HUES48 (cell line): ENCODE data around the gene DMRT1.
"Not testable (repeated sequence)": the region's sequence is repeated elsewhere in the genome, so short reads cannot be mapped to it uniquely, and the experiment has no call there.

ENCODE experiments used
- H3K27ac ChIP-seq: one replicate; pipeline ENCODE4 v1.7.0; 2013; ENCODE audit warnings: low read depth, low read length, inconsistent platforms
- H3K27me3 ChIP-seq: 2 replicates; pipeline ENCODE4 v1.6.1; 2013; ENCODE audit warnings: mild to moderate bottlenecking, low read length; ENCODE audit not compliant: control insufficient read depth, insufficient read depth
- H3K36me3 ChIP-seq: 2 replicates; pipeline ENCODE4 v1.6.1; 2013; ENCODE audit warnings: low read length; ENCODE audit not compliant: control insufficient read depth, insufficient read depth
- H3K4me1 ChIP-seq: 2 replicates; pipeline ENCODE4 v1.6.1; 2013; ENCODE audit warnings: mild to moderate bottlenecking, low read length; ENCODE audit not compliant: control insufficient read depth, insufficient read depth
- H3K4me3 ChIP-seq: 2 replicates; pipeline ENCODE4 v1.5.1; 2013; ENCODE audit warnings: mild to moderate bottlenecking, low read depth, low read length
- H3K9ac ChIP-seq: 2 replicates; pipeline ENCODE4 v1.6.1; 2013; ENCODE audit warnings: mild to moderate bottlenecking, low read depth, low read length, moderate library complexity
- H3K9me3 ChIP-seq: 2 replicates; pipeline ENCODE4 v1.6.1; 2013; ENCODE audit warnings: low read length; ENCODE audit not compliant: control insufficient read depth, insufficient read depth

Gene DMRT1

GRCh38 chr9:861525-861924, 20.0 kb downstream of the DMRT1 start:
- not testable (repeated sequence) for H3K4me1 ChIP-seq

GRCh38 chr9:875119-875962, 33.8 kb downstream of the DMRT1 start:
- Histone ChIP-seq H3K36me3 (no peaks in the 10 kb centered on the region), H3K9ac (no peak overlapping the region), H3K4me3 (no peak overlapping the region), H3K4me1 (no peaks in the 10 kb centered on the region), H3K9me3 (no peaks in the 10 kb centered on the region), H3K27me3 (no peaks in the 10 kb centered on the region), H3K27ac (no peak overlapping the region)

More at GRCh38 chr9:861525-861924, 20.0 kb downstream of the DMRT1 start:
- H3K27me3 ChIP-seq, H3K9ac ChIP-seq, H3K36me3 ChIP-seq, H3K9me3 ChIP-seq, H3K4me3 ChIP-seq, H3K27ac ChIP-seq: not testable (repeated sequence)

- no peaks in the 10 kb centered on the region for H3K36me3 ChIP-seq
- H3K9me3 ChIP-seq = no peaks in the 10 kb centered on the region
- no peak overlapping the region for H3K27ac ChIP-seq
Observed at GRCh38 chr9:876425-876824, 34.9 kb downstream of the DMRT1 start.

GRCh38 chr9:878239-878638, 36.7 kb downstream of the DMRT1 start:
- H3K27me3 ChIP-seq = 0 out of 2 replicates have a peak, but pooled peaks cover 4% of the 10 kb centered on the region

More at GRCh38 chr9:876425-876824, 34.9 kb downstream of the DMRT1 start:
- H3K4me1 ChIP-seq = no peaks in the 10 kb centered on the region
- no peaks in the 10 kb centered on the region for H3K27me3 ChIP-seq
- no peak overlapping the region for H3K9ac ChIP-seq
- no peak overlapping the region for H3K4me3 ChIP-seq

DNA sequence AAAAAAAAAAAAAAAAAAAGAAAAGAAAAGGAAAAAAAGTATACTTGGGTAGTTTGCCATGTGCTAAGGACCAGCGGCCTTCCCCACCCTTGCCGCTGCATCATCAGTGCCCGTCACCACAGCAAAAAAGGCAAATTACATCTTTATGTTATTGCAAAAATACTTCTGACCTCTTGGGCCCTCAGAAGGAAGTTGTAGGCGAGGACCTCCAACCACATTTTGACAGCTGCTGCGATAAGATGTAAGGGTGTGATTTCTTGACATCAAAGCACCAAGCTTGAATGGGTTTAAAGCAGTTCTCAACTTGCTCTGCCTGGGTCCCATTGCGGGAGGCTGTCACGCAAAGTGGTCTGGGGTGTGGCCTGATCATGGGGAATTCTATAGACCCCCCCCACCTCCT, 39.2 kb downstream of the DMRT1 start:
- Histone ChIP-seq H3K36me3 (no peaks in the 10 kb centered on the region), H3K9me3 (no peaks in the 10 kb centered on the region), H3K4me1 (no peaks in the 10 kb centered on the region), H3K27me3 (0 out of 2 replicates have a peak, but pooled peaks cover 4% of the 10 kb centered on the region), H3K9ac (no peak overlapping the region), H3K4me3 (no peak overlapping the region), H3K27ac (no peak overlapping the region)

More at GRCh38 chr9:878239-878638, 36.7 kb downstream of the DMRT1 start:
- H3K9ac ChIP-seq = no peak overlapping the region
- H3K4me3 ChIP-seq = no peak overlapping the region
- H3K27ac ChIP-seq = no peak overlapping the region
- no peaks in the 10 kb centered on the region for H3K9me3 ChIP-seq
- H3K4me1 ChIP-seq = no peaks in the 10 kb centered on the region
- no peaks in the 10 kb centered on the region for H3K36me3 ChIP-seq

DNA sequence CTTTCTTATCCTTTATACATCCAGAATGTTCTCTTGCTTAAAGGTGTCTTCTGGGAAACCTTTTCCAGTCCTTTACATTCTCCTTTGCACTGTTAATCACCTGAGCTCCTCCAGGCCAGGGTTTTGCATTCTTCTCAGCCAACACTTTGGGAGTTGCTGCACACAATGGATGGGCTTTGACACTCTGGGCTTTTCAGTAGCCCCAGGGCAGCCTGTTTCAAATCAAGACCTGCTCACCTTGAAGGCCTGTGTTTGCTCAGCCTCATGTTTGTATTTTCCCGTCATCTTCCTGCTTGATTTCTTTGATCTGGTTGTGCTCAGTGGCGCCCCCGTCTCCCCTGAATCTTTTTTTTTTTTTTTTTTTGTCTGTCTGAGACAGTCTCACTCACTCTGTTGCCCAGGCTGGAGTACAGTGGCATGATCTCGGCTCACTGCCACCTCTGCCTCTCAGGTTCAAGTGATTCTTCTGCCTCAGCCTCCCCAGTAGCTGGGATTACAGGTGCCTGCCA, 41.0 kb downstream of the DMRT1 start:
- H3K9ac ChIP-seq = no peak overlapping the region
- no peak overlapping the region for H3K27ac ChIP-seq
- H3K9me3 ChIP-seq = no peaks in the 10 kb centered on the region
- H3K4me1 ChIP-seq = no peaks in the 10 kb centered on the region
- H3K27me3 ChIP-seq = 0 out of 2 replicates have a peak, but pooled peaks cover 4% of the 10 kb centered on the region
- H3K4me3 ChIP-seq = no peak overlapping the region
- no peaks in the 10 kb centered on the region for H3K36me3 ChIP-seq

- Histone ChIP-seq H3K4me1 (no peaks in the 10 kb centered on the region), H3K36me3 (no peaks in the 10 kb centered on the region), H3K4me3 (no peak overlapping the region), H3K9ac (no peak overlapping the region), H3K27ac (no peak overlapping the region), H3K27me3 (0 out of 2 replicates have a peak, but pooled peaks cover 4% of the 10 kb centered on the region), H3K9me3 (no peaks in the 10 kb centered on the region)
Observed at GRCh38 chr9:883011-883410, 41.5 kb downstream of the DMRT1 start.

GRCh38 chr9:886886-887285, 45.4 kb downstream of the DMRT1 start:
- Histone ChIP-seq H3K9me3 (no peaks in the 10 kb centered on the region), H3K36me3 (no peaks in the 10 kb centered on the region), H3K27ac (no peak overlapping the region), H3K4me3 (no peak overlapping the region), H3K4me1 (no peaks in the 10 kb centered on the region), H3K27me3 (0 out of 2 replicates have a peak, but pooled peaks cover 4% of the 10 kb centered on the region), H3K9ac (no peak overlapping the region)

DNA sequence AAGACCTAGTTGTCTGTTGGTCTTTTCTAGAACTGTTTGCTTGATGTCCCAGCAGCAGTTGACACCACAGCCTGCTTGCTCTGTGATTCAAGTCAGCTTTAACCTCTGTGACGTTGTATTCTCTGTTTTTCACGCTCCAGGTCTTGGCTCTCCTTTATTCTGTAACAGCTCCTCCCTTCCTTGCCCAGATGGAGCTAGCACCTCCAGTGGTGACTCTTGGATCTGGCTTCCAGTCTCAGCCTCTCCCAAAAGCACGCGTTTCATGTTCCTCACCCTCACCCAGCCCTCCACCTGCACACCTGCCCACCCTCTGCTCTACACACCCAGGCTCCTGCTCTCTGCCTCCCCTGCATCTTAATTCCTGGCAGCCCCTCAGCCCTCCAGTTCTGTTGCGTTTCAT, 50.6 kb downstream of the DMRT1 start:
- Histone ChIP-seq H3K4me1 (no peaks in the 10 kb centered on the region), H3K27ac (no peak overlapping the region), H3K4me3 (no peak overlapping the region), H3K9ac (no peak overlapping the region), H3K27me3 (peaks cover 4% of the 10 kb centered on the region; the same call in 1 of the 2 replicates), H3K36me3 (no peaks in the 10 kb centered on the region), H3K9me3 (no peaks in the 10 kb centered on the region)

DNA sequence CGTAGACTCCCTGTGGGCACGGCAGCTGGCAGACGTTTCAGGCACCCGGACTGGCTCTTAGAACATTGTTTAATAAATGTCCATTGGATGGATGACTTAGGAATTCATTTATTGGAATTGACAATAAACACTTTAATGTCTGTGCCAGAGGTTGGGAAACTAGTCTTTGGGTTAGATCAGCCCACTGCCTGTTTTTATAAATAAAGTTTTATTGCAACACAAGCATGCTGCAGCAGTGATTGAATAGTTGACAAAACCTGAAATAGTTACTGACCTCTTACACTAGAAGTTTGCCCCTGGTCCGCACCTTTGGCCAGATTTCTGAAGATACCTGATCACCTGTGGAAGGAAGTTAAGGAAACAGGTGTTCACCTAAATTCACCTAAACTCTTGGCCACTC, 51.6 kb downstream of the DMRT1 start:
- Histone ChIP-seq H3K9ac (no peak overlapping the region), H3K9me3 (no peaks in the 10 kb centered on the region), H3K27me3 (peaks cover 4% of the 10 kb centered on the region; the same call in 1 of the 2 replicates), H3K36me3 (no peaks in the 10 kb centered on the region), H3K4me1 (no peaks in the 10 kb centered on the region), H3K27ac (no peak overlapping the region), H3K4me3 (no peak overlapping the region)

DNA sequence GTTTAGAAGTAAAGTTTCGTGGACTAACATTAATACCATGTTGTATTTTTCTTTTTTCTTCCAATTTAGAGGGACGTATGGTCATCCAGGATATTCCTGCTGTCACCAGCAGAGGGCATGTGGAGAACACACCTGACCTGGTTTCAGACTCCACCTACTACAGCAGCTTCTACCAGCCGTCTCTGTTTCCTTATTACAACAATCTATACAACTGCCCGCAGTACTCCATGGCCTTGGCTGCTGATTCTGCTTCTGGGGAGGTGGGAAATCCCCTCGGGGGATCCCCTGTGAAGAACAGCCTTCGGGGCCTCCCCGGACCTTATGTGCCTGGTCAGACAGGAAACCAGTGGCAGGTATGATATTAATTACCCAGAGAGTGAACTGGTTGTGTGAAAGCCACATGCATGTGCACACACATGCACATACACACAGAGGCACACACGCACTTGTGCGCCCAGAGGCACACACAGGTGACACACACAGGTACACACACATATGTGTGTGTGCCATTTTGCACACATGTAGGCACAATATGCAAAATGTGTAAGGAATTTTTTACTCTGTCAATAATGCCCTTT, 52.4 kb downstream of the DMRT1 start:
- Histone ChIP-seq H3K9ac (no peak overlapping the region), H3K9me3 (no peaks in the 10 kb centered on the region), H3K27me3 (peaks cover 4% of the 10 kb centered on the region; the same call in 1 of the 2 replicates), H3K4me3 (no peak overlapping the region), H3K36me3 (no peaks in the 10 kb centered on the region), H3K4me1 (peaks cover 7% of the 10 kb centered on the region; the same call in 1 of the 2 replicates), H3K27ac (no peak overlapping the region)
